Vagina (tissue), 2 donors: ENCODE results near the gene CKB. TPM values are rescaled to one million over a fixed set of nuclear protein-coding genes. Genes with fewer than 3 reads are reported as not detected.
"Not testable (repeated sequence)": the region's sequence is repeated elsewhere in the genome, so short reads cannot be mapped to it uniquely, and the experiment has no call there.

ENCODE experiments used
- DNase-seq, 2 donors: peaks; one replicate each; pipeline ENCODE4 v3.0.0-alpha.2; 2017; ENCODE audit errors: extremely low spot score in 2 of 2
- H3K27ac ChIP-seq: fragments of 200-600 bp; sonication (generic); one replicate; pipeline ENCODE4 v1.5.1; 2019
- H3K27me3 ChIP-seq: fragments of 200-600 bp; sonication (generic); one replicate; pipeline ENCODE4 v1.5.1; 2019
- H3K36me3 ChIP-seq, 2 donors: fragments of 200-600 bp; sonication (generic); one replicate each; pipeline ENCODE4 v1.5.1; 2017 to 2019
- H3K4me1 ChIP-seq: fragments of 200-600 bp; sonication (generic); one replicate; pipeline ENCODE4 v1.5.1; 2019
- H3K4me3 ChIP-seq, 2 donors: fragments of 200-600 bp; sonication (generic); 1 replicate in 1 of 2; 2 replicates in 1 of 2; pipeline ENCODE4 v1.5.1; 2016 to 2019
- H3K9me3 ChIP-seq: fragments of 200-600 bp; sonication (generic); one replicate; pipeline ENCODE4 v1.5.1; 2019
- POLR2A ChIP-seq, 2 donors: fragments of 450-650 bp; IDR thresholded peaks; one replicate each; pipeline ENCODE4 v1.6.1; 2017; ENCODE audit warnings: antibody characterized with exemption in 2 of 2, mild to moderate bottlenecking in 2 of 2, moderate library complexity in 2 of 2
- POLR2AphosphoS5 ChIP-seq, 2 donors: sonication (generic); formaldehyde crosslinking; IDR thresholded peaks; one replicate each; pipeline ENCODE4 v1.9.0; 2017; ENCODE audit warnings: antibody characterized with exemption in 2 of 2, mild to moderate bottlenecking in 2 of 2, low read depth in 1 of 2; ENCODE audit not compliant: insufficient read depth in 1 of 2
- intact Hi-C: fragments of 100-400 bp; cut with DNase I; formaldehyde crosslinking; loops from one replicate; pipeline ENCODE4 v1.15.1; 2023
- total RNA-seq: library from RNA; depleted of rRNA; stranded (reverse); fragments of >200 nt; gene quantifications from one replicate; pipeline ENCODE4 v1.2.3, GENCODE V29; 2016
- TF ChIP-seq, protein P1 (sequence below), 3 experiments: fragments of 450-650 bp in 2 of 3; fragments of 200-600 bp in 1 of 3; sonication (generic) in 1 of 3; IDR thresholded peaks; one replicate each; pipeline ENCODE4 v1.5.1; 2017 to 2019; ENCODE audit warnings: antibody characterized with exemption in 3 of 3, mild to moderate bottlenecking in 2 of 3, moderate library complexity in 2 of 3

Gene CKB
- total RNA-seq, 1 donor from 2014 or later: 179 TPM

GRCh38 chr14:103516426-103517173, 6.0 kb downstream of the CKB start:
- H3K36me3 ChIP-seq: no peaks in the 10 kb centered on the region
- H3K27ac ChIP-seq: no peak overlapping the region
- H3K9me3 ChIP-seq: no peaks in the 10 kb centered on the region
- H3K4me1 ChIP-seq: peaks cover 63% of the 10 kb centered on the region
- TF ChIP-seq POLR2A (IDR thresholded peaks at IDR 0.05) (no peak), POLR2AphosphoS5 (IDR thresholded peaks at IDR 0.05; ENCODE audit: insufficient read depth in 1 of 2, low read depth in 1 of 2) (no peak)
- TF ChIP-seq, protein P1, sequence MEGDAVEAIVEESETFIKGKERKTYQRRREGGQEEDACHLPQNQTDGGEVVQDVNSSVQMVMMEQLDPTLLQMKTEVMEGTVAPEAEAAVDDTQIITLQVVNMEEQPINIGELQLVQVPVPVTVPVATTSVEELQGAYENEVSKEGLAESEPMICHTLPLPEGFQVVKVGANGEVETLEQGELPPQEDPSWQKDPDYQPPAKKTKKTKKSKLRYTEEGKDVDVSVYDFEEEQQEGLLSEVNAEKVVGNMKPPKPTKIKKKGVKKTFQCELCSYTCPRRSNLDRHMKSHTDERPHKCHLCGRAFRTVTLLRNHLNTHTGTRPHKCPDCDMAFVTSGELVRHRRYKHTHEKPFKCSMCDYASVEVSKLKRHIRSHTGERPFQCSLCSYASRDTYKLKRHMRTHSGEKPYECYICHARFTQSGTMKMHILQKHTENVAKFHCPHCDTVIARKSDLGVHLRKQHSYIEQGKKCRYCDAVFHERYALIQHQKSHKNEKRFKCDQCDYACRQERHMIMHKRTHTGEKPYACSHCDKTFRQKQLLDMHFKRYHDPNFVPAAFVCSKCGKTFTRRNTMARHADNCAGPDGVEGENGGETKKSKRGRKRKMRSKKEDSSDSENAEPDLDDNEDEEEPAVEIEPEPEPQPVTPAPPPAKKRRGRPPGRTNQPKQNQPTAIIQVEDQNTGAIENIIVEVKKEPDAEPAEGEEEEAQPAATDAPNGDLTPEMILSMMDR (IDR thresholded peaks at IDR 0.05): no peak
- H3K27me3 ChIP-seq: no peaks in the 10 kb centered on the region
- DNase-seq: no peak
- no peak overlapping the region for H3K4me3 ChIP-seq
- intact Hi-C loops: no loop called here

DNA sequence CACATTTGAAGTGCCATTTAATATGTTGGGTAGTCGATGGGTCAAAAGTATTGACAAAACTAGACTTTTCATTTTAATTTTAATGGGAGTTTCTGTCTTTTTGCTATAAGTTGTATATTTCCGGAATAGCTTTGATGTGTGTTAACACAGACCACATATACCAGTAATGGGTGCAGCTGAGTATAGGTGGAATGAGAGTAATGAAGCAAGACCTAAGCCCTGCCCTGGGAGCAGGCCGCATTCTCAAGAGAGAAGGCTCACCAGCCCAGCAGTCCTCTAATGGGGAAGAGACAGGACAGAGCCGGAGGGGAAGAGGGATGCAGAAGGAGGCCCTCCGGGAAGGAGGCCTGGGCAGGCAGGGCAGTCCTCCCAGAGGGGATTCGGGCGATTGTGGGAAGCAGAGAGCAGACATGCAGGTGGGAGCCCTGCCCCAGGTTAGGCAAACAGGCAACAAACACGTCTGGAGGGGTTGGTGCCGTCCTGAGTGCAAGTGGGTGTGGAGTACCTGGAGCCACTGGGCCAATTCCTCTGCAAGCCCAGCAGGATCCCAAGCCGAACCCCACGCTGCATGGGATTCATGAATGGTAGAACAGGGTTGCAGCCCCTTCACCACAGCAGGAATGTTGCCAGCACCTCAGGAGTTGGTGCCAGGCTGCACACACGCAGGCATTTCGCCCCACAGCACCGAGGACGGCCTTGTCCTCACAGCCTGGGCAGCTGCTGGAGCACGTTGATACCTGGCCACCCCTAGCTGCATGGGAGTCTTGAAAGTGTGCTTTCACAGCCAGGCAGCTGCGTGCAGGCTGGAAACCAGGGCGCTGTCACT, 7.8 kb downstream of the CKB start:
- TF ChIP-seq POLR2AphosphoS5 (IDR thresholded peaks at IDR 0.05; ENCODE audit: insufficient read depth in 1 of 2, low read depth in 1 of 2) (no peak), POLR2A (IDR thresholded peaks at IDR 0.05) (no peak)
- TF ChIP-seq, protein P1 (IDR thresholded peaks at IDR 0.05): no peak
- Histone ChIP-seq H3K4me1 (peaks cover 52% of the 10 kb centered on the region), H3K4me3 (no peak overlapping the region), H3K9me3 (no peaks in the 10 kb centered on the region), H3K27ac (no peak overlapping the region), H3K36me3 (no peaks in the 10 kb centered on the region), H3K27me3 (no peaks in the 10 kb centered on the region)
- intact Hi-C loops: no loop called here
- no peak for DNase-seq

DNA sequence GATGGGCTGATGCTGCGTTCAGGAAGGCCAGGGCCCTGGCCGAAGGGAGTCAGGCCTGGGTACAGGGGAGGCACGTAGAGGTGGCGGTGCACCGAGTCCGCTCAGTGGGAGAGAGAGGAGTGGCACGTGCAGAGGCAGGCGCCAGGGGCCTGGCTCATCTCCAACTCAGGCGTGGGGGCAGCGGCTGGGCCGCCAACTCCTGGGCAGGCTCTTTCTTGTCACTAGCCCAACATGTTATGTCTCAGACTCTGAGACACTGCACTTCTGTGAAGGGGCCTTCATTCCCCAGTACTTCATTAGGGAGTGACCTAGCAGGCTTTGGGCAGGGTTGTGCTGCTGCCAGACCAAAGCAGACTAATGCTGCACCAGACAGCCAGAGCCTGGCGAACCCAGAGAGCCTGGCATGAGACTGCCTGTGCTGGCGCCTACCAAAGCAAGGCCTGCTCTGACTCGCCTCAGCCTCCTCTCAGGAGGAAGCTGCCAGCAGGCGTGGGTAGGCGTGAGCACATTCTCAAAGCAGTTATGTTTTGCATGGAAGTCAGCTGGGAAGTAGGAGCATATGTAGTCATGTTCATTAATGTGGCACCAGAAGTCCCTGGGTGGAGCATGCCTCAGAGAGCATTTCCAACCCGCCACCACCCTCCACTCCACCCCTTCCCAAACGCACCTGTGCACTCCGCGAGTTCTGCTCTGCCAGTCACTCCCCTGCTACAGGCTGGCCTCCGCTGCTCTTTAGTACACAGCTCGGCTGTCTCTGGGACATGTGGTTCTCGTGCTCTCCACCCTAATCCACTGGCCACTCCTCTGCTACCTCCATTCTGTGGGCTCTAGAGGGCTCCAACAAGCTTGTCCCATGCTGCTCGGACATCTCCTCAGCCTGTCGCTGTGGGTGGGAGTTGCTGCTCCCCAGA, 9.7 kb downstream of the CKB start:
- Histone ChIP-seq H3K36me3 (no peaks in the 10 kb centered on the region), H3K4me1 (peaks cover 33% of the 10 kb centered on the region), H3K9me3 (no peaks in the 10 kb centered on the region), H3K27ac (peak overlapping the region; percentile 69), H3K4me3 (no peak overlapping the region), H3K27me3 (no peaks in the 10 kb centered on the region)
- DNase-seq: no peak
- intact Hi-C loops: no loop called here
- TF ChIP-seq POLR2A (IDR thresholded peaks at IDR 0.05): no peak
- TF ChIP-seq POLR2AphosphoS5 (IDR thresholded peaks at IDR 0.05; ENCODE audit: insufficient read depth in 1 of 2, low read depth in 1 of 2): peak; percentile 72

DNA sequence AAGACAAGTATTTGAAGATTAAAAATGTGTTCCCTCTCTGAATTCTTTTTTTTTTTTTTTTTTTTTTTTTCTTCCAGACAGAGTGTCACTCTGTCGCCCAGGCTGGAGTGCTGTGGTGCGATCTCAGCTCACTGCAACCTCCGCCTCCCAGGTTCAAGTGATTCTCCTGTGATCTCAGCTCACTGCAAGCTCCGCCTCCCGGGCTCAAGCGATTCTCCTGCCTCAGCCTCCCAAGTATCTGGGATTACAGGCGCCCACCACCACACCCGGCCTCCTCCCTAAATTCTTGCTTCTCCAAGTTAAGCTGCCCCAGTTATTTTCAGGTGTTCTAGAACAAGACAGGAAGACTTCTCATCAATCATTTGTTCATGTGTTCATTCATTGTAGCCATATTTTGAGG, 10.4 kb downstream of the CKB start:
- H3K36me3 ChIP-seq, H3K9me3 ChIP-seq, H3K4me3 ChIP-seq, intact Hi-C loops, DNase-seq, H3K27me3 ChIP-seq: not testable (repeated sequence)
- peak overlapping the region; percentile 69 for H3K27ac ChIP-seq
- H3K4me1 ChIP-seq: peaks cover 26% of the 10 kb centered on the region

DNA sequence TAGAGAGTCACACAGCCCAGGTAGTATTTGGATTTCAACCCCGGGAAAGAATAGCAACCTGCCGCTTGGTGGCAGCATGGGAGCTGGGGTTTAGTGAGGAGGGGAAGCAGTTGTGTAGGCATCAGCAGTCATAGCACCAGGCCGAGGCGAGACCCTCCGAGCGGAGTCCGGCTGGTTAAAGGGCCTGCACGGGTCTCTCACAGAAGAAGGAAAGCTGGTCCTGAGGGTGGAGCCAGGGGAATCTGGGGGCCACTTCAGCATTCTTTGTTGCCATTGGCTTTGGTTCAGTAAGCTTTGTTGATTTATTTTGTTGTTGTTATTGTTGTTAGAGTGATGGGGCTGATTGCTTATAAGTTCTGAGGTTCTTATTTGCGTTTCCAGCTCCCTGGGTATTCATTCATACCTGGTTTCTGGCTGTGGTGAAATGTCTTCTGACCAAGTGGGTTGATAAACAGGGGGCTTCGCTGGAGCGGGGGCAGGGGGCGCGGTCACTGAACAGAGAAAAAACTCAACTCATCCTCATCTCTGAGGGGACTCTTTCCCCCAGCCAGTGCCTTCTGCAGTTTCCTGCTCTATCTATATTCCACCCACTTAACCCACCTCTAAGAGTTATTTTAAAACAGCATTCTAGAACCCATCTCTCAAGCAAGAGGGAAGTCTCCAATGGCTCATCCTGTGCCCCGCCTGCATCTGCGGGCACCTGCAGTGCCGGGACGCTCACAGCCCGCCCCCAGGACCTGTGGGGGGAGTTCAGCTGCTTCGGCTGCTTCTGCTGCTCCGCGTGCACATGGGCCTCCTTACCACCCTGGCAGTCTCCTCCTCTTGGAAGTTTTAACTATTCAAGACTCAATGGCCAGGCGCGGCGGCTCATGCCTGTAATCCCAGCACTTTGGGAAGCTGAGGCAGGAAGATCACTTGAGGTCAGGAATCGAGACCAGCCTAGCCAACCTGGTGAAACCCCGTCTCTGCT, 11.6 kb downstream of the CKB start:
- no peak overlapping the region for H3K4me3 ChIP-seq
- H3K36me3 ChIP-seq: no peaks in the 10 kb centered on the region
- H3K27ac ChIP-seq: no peak overlapping the region
- DNase-seq: no peak
- TF ChIP-seq POLR2A (IDR thresholded peaks at IDR 0.05) (no peak), POLR2AphosphoS5 (IDR thresholded peaks at IDR 0.05; ENCODE audit: insufficient read depth in 1 of 2, low read depth in 1 of 2) (no peak)
- TF ChIP-seq, protein P1 (IDR thresholded peaks at IDR 0.05): no peak
- H3K9me3 ChIP-seq: no peaks in the 10 kb centered on the region
- peaks cover 26% of the 10 kb centered on the region for H3K4me1 ChIP-seq
- intact Hi-C loops: no loop called here
- no peaks in the 10 kb centered on the region for H3K27me3 ChIP-seq
